Keratinocyte (primary cell): Measurements from ENCODE around the gene SERPINB10. TPM values are rescaled to one million over a fixed set of nuclear protein-coding genes. Genes with fewer than 3 reads are reported as not detected.

Source experiments
- DNase-seq: peaks from one replicate; pipeline ENCODE4 v3.0.0-alpha.2; 2011; ENCODE audit warnings: low read depth, missing footprints, low spot score
- FAIRE-seq: peaks from 2 replicates; lab custom pipeline; 2011; peaks lifted over from hg19 to GRCh38; lab: Jason Lieb, UNC
- H2AFZ ChIP-seq: 2 replicates; pipeline ENCODE4 v1.6.0; 2012; ENCODE audit warnings: low read length, control low read depth, inconsistent platforms; ENCODE audit not compliant: control insufficient read depth
- H3K27ac ChIP-seq: 2 replicates; pipeline ENCODE4 v1.5.1; 2011; ENCODE audit warnings: low read length; ENCODE audit not compliant: control insufficient read depth, insufficient read depth
- H3K27me3 ChIP-seq: 3 replicates; pipeline ENCODE4 v1.6.0; 2011; ENCODE audit warnings: low read length; ENCODE audit not compliant: control insufficient read depth, insufficient read depth; ENCODE audit errors: extremely low read depth
- H3K36me3 ChIP-seq, 2 experiments: 2 replicates in 1 of 2; 3 replicates in 1 of 2; pipeline ENCODE4 v1.5.1; 2011; ENCODE audit warnings: low read length in 2 of 2, mild to moderate bottlenecking in 1 of 2; ENCODE audit not compliant: control insufficient read depth in 2 of 2, insufficient read depth in 2 of 2; ENCODE audit errors: extremely low read depth in 1 of 2
- H3K4me1 ChIP-seq: 3 replicates; pipeline ENCODE4 v1.5.1; 2011; ENCODE audit warnings: low read length; ENCODE audit not compliant: control insufficient read depth, insufficient read depth; ENCODE audit errors: extremely low read depth
- H3K4me2 ChIP-seq: 3 replicates; pipeline ENCODE4 v1.6.0; 2011; ENCODE audit warnings: low read depth, low read length; ENCODE audit not compliant: control insufficient read depth, insufficient read depth; ENCODE audit errors: extremely low read depth
- H3K4me3 ChIP-seq, 3 experiments: fragments of 200-600 bp in 1 of 3; sonication (generic) in 1 of 3; 2 replicates in 2 of 3; 3 replicates in 1 of 3; pipeline ENCODE4 v1.5.1; 2011 to 2016; ENCODE audit warnings: low read length in 3 of 3, mild to moderate bottlenecking in 3 of 3, control low read depth in 2 of 3, inconsistent platforms in 1 of 3, low read depth in 1 of 3, mixed read lengths in 1 of 3, mixed run types in 1 of 3, moderate library complexity in 1 of 3; ENCODE audit not compliant: control insufficient read depth in 2 of 3, insufficient read depth in 2 of 3; ENCODE audit errors: extremely low read depth in 1 of 3
- H3K79me2 ChIP-seq: 2 replicates; pipeline ENCODE4 v1.6.0; 2012; ENCODE audit warnings: low read length; ENCODE audit not compliant: control insufficient read depth, insufficient read depth
- H3K9ac ChIP-seq: 3 replicates; pipeline ENCODE4 v1.6.0; 2011; ENCODE audit warnings: low read length; ENCODE audit not compliant: control insufficient read depth, insufficient read depth; ENCODE audit errors: extremely low read depth
- H3K9me1 ChIP-seq: 3 replicates; pipeline ENCODE4 v1.6.0; 2011; ENCODE audit warnings: low read length; ENCODE audit not compliant: control insufficient read depth, insufficient read depth; ENCODE audit errors: extremely low read depth
- H3K9me3 ChIP-seq: 2 replicates; pipeline ENCODE4 v1.5.1; 2012; ENCODE audit warnings: low read depth, low read length; ENCODE audit not compliant: control insufficient read depth
- H4K20me1 ChIP-seq: 3 replicates; pipeline ENCODE4 v1.6.0; 2011; ENCODE audit warnings: low read length; ENCODE audit not compliant: control insufficient read depth, insufficient read depth; ENCODE audit errors: extremely low read depth
- CTCF ChIP-seq, 3 experiments: IDR thresholded peaks in 1 of 3; conservative IDR thresholded peaks in 1 of 3; optimal IDR thresholded peaks in 1 of 3; 2 replicates in 2 of 3; 3 replicates in 1 of 3; pipeline versions ENCODE3 to v1.5.1; 2011; ENCODE audit warnings: low read length in 3 of 3, mild to moderate bottlenecking in 3 of 3, moderate library complexity in 2 of 3, control low read depth in 1 of 3, inconsistent platforms in 1 of 3; ENCODE audit not compliant: insufficient read depth in 2 of 3; ENCODE audit errors: extremely low read depth in 1 of 3
- EZH2 ChIP-seq: IDR thresholded peaks from one replicate; pipeline ENCODE4 v1.6.1; 2012; ENCODE audit warnings: inconsistent platforms, mild to moderate bottlenecking, low read length, moderate library complexity
- dilution Hi-C: fragments of 300-500 bp; cut with MboI; formaldehyde crosslinking; loops from one replicate; pipeline ENCODE4 v1.7.0; 2020; ENCODE audit warnings: low sequenced_read_pairs; ENCODE audit not compliant: extremely low pct_ligation_motif_present
- polyA plus RNA-seq, 5 experiments: library from polyadenylated mRNA; depleted of rRNA in 3 of 5; stranded (reverse) in 3 of 5; stranded (forward) in 1 of 5; unstranded in 1 of 5; fragments of >200 nt; gene quantifications; 1 replicate in 1 of 5; 2 replicates in 3 of 5; 3 replicates in 1 of 5; pipeline versions ENCODE4 v1.2.1 to v1.2.3, GENCODE V29; 2011 to 2012; ENCODE audit warnings: missing spikeins in 2 of 5, low read depth in 1 of 5, low replicate concordance in 1 of 5

The SERPINB10 gene
- polyA plus RNA-seq, 1 donor (not counting 4 experiments of a cell fraction or from before 2014, with no cell fraction given): 10.1 TPM

GRCh38 chr18:63888470-63889190 is 19.1 kb upstream of the SERPINB10 start:
- H3K4me1 ChIP-seq: peaks cover 48% of the 10 kb centered on the region
- H3K9me1 ChIP-seq: no peaks in the 10 kb centered on the region
- H3K4me2 ChIP-seq: peak overlapping the region; percentile 75
- no peak for DNase-seq
- H3K27me3 ChIP-seq: no peaks in the 10 kb centered on the region
- dilution Hi-C loops: no loop called here
- no peaks in the 10 kb centered on the region for H4K20me1 ChIP-seq
- H3K9me3 ChIP-seq: no peaks in the 10 kb centered on the region
- no peak for TF ChIP-seq EZH2
- no peak for TF ChIP-seq CTCF (optimal IDR thresholded peaks at IDR 0.05 in 1 of 3, IDR thresholded peaks at IDR 0.05 in 1 of 3, conservative IDR thresholded peaks at IDR 0.05 in 1 of 3; ENCODE audit: extremely low read depth in 1 of 3, insufficient read depth in 2 of 3, low read length in 3 of 3)
- FAIRE-seq: peak; percentile 94
- H3K4me3 ChIP-seq: peak overlapping the region; percentile 47 to 78 (median 78)
- H3K9ac ChIP-seq: peak overlapping the region; percentile 84
- peaks cover 17 to 27% of the 10 kb centered on the region in 2 experiments for H3K36me3 ChIP-seq
- H3K27ac ChIP-seq: peak overlapping the region; percentile 88
- H2AFZ ChIP-seq: no peak overlapping the region
- peaks cover 25% of the 10 kb centered on the region for H3K79me2 ChIP-seq

DNA sequence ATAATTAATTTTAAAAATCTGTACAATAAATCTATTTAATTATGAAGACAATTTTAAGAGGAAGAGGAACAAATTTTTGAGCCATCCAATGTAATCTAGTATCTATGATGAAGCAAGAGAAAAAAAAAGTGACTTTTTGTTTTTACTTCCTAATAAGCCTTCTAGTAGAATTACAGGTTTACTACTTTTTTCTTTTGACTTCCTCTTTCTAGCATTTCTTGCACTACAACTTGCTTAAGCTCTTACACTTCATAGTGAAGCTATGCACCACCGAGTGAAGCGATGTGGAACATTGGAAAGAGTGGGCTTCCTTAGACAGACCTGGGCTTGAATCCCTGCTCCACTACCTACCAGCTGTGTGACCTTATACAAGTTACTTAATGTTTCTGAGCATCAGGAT is 18.1 kb upstream of the SERPINB10 start:
- TF ChIP-seq CTCF (optimal IDR thresholded peaks at IDR 0.05 in 1 of 3, IDR thresholded peaks at IDR 0.05 in 1 of 3, conservative IDR thresholded peaks at IDR 0.05 in 1 of 3; ENCODE audit: extremely low read depth in 1 of 3, insufficient read depth in 2 of 3, low read length in 3 of 3): no peak
- TF ChIP-seq EZH2: no peak
- Histone ChIP-seq H3K27ac (peak overlapping the region; percentile 88), H3K4me3 (peak overlapping the region; percentile 13 to 78 (median 78)), H3K9me3 (no peaks in the 10 kb centered on the region), H3K36me3 (peaks cover 18 to 36% of the 10 kb centered on the region in 2 experiments), H4K20me1 (no peaks in the 10 kb centered on the region), H2AFZ (no peak overlapping the region), H3K9ac (peak overlapping the region; percentile 84), H3K4me1 (peaks cover 39% of the 10 kb centered on the region), H3K79me2 (peaks cover 25% of the 10 kb centered on the region), H3K4me2 (peak overlapping the region; percentile 75), H3K27me3 (no peaks in the 10 kb centered on the region), H3K9me1 (no peaks in the 10 kb centered on the region)
- FAIRE-seq (peak; percentile 9), DNase-seq (no peak)
- dilution Hi-C loops: no loop called here
